NCI-H1048 (cell line): Measurements from ENCODE around the gene TEX10.
"Not testable (repeated sequence)": the region's sequence is repeated elsewhere in the genome, so short reads cannot be mapped to it uniquely, and the experiment has no call there.

Source experiments
- DNase-seq: peaks from one replicate; lab custom pipeline; 2025; lab: John Stamatoyannopoulos, UW

The TEX10 gene

GRCh38 chr9:100346836-100347235, 5.9 kb downstream of the TEX10 start:
- DNase-seq, result no peak

GRCh38 chr9:100341889-100342288, 10.9 kb downstream of the TEX10 start:
- DNase-seq, result no peak

GRCh38 chr9:100340224-100340623, 12.5 kb downstream of the TEX10 start:
- no peak for DNase-seq

GRCh38 chr9:100338736-100339135, 14.0 kb downstream of the TEX10 start:
- DNase-seq, result not testable (repeated sequence)

GRCh38 chr9:100324594-100325200, 28.0 kb downstream of the TEX10 start:
- no peak for DNase-seq

GRCh38 chr9:100322954-100323536, 29.7 kb downstream of the TEX10 start:
- no peak for DNase-seq

- no peak for DNase-seq
Observed at GRCh38 chr9:100317706-100318105, 35.0 kb downstream of the TEX10 start.

GRCh38 chr9:100315561-100315960, 37.2 kb downstream of the TEX10 start:
- no peak for DNase-seq

- no peak for DNase-seq
Observed at GRCh38 chr9:100309992-100310391, 42.8 kb downstream of the TEX10 start.

GRCh38 chr9:100308965-100309564, 43.7 kb downstream of the TEX10 start:
- no peak for DNase-seq

- no peak for DNase-seq
Observed at GRCh38 chr9:100307080-100307479, 45.7 kb downstream of the TEX10 start.

GRCh38 chr9:100306283-100306682, 46.5 kb downstream of the TEX10 start:
- DNase-seq, result no peak

GRCh38 chr9:100303747-100304146, 49.0 kb downstream of the TEX10 start:
- no peak for DNase-seq

- no peak for DNase-seq
Observed at GRCh38 chr9:100298378-100298777, 54.4 kb downstream of the TEX10 start.

GRCh38 chr9:100296407-100296806, 56.3 kb downstream of the TEX10 start:
- DNase-seq, result no peak

- no peak for DNase-seq
Observed at GRCh38 chr9:100295240-100295639, 57.5 kb downstream of the TEX10 start.

- no peak for DNase-seq
Observed at GRCh38 chr9:100294806-100295205, 57.9 kb downstream of the TEX10 start.

- DNase-seq, result no peak
Observed at GRCh38 chr9:100294341-100294740, 58.4 kb downstream of the TEX10 start.

- DNase-seq, result no peak
Observed at GRCh38 chr9:100292414-100292813, 60.3 kb downstream of the TEX10 start.

GRCh38 chr9:100290714-100291113, 62.0 kb downstream of the TEX10 start:
- DNase-seq, result no peak

- no peak for DNase-seq
Observed at GRCh38 chr9:100287186-100287585, 65.6 kb downstream of the TEX10 start.

- no peak for DNase-seq
Observed at GRCh38 chr9:100286257-100286656, 66.5 kb downstream of the TEX10 start.

- DNase-seq, result no peak
Observed at GRCh38 chr9:100285601-100286000, 67.1 kb downstream of the TEX10 start.

GRCh38 chr9:100285080-100285479, 67.7 kb downstream of the TEX10 start:
- DNase-seq, result no peak
